B cell (primary cell): Measurements from ENCODE around the gene MYL7.

Source experiments
- EZH2 ChIP-seq: IDR thresholded peaks from 2 replicates; pipeline ENCODE4 v1.6.1; 2012; ENCODE audit warnings: borderline replicate concordance, low read depth, mild to moderate bottlenecking, moderate library complexity, low read length; ENCODE audit not compliant: insufficient read depth, poor library complexity, severe bottlenecking
- TF ChIP-seq, protein P1 (sequence below): fragments of 200-600 bp; IDR thresholded peaks from one replicate; pipeline ENCODE4 v1.8.0; 2022; ENCODE audit warnings: antibody characterized with exemption, mild to moderate bottlenecking

DNA sequence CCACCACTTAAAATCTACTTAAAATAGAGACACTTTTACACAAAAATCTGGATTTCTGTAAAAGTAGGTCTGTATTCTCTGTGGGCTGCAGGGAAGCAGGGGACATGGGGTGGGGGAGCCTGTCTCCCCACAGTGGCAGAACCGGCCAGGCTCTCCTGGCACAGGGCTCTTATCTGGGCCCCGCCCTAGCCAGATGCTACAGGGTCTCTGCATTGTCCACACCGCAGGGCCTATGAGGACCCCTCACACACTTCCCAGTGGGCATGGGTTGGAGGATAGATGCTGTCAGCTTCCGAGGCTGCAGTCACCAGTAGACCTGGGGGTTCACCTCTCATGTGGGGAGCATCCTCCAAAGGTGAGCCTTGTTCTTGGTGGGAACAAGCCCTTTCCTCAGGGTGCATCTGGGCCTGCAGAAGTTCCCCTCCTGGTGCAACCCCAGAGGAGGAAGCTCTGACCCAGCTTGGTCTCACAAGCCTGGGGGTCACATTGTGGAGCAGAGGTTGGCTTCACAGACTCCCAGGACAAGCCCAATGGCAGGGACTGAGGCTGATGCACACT, 15.4 kb upstream of the MYL7 start:
- TF ChIP-seq, protein P1, sequence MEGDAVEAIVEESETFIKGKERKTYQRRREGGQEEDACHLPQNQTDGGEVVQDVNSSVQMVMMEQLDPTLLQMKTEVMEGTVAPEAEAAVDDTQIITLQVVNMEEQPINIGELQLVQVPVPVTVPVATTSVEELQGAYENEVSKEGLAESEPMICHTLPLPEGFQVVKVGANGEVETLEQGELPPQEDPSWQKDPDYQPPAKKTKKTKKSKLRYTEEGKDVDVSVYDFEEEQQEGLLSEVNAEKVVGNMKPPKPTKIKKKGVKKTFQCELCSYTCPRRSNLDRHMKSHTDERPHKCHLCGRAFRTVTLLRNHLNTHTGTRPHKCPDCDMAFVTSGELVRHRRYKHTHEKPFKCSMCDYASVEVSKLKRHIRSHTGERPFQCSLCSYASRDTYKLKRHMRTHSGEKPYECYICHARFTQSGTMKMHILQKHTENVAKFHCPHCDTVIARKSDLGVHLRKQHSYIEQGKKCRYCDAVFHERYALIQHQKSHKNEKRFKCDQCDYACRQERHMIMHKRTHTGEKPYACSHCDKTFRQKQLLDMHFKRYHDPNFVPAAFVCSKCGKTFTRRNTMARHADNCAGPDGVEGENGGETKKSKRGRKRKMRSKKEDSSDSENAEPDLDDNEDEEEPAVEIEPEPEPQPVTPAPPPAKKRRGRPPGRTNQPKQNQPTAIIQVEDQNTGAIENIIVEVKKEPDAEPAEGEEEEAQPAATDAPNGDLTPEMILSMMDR = no peak
- TF ChIP-seq EZH2 = no peak
